ENCODE measurements around the gene MAP4K3. TPM values are rescaled to one million over a fixed set of nuclear protein-coding genes. Genes with fewer than 3 reads are reported as not detected.

Gene MAP4K3
- total and polyA plus RNA-seq, 2 donors from 2014 or later, result 14.9 to 39.5 TPM

DNA sequence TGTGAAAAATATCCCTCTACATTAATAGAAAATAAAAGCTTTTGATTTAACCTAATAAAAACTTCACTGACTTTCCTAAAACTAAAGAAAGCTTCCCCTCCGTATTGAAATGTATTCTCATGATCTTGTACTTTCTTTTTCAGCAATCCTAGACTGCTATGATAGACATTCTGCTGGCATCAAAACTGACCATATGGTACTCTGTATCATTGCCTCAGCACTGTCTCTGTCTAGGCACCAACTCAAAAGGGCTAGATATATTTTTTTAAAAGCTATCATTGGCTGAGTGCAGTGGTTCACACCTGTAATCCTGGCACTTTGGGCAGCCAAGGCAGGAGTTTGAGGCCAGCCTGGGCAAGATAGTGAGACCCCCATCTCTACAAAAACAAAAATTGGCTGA lies 226.2 kb downstream of the MAP4K3 start:
- H3K27ac ChIP-seq (ENCODE audit: low read depth in 2 of 2, low read length in 2 of 2), result no peak overlapping the region
- no peaks in the 10 kb centered on the region for H3K36me3 ChIP-seq (ENCODE audit: control insufficient read depth in 2 of 3, insufficient read depth in 3 of 3, low read length in 3 of 3)
- intact Hi-C loops (cut with DNase I), result no loop called here
- H3K9me3 ChIP-seq (ENCODE audit: control insufficient read depth in 2 of 3, insufficient read depth in 1 of 3, low read length in 3 of 3), result no peaks in the 10 kb centered on the region
- DNase-seq (no peak), FAIRE-seq (no peak)
- no peak overlapping the region for H3K4me3 ChIP-seq (ENCODE audit: low read length in 3 of 3)
- no peaks in the 10 kb centered on the region for H3K4me1 ChIP-seq (ENCODE audit: control insufficient read depth in 2 of 3, insufficient read depth in 2 of 3, low read depth in 1 of 3, low read length in 3 of 3)
- H3K27me3 ChIP-seq (ENCODE audit: control insufficient read depth, insufficient read depth, low read length), result no peaks in the 10 kb centered on the region
- no peak overlapping the region for H3K9ac ChIP-seq (ENCODE audit: low read length in 3 of 3)
- TF ChIP-seq, protein P1, sequence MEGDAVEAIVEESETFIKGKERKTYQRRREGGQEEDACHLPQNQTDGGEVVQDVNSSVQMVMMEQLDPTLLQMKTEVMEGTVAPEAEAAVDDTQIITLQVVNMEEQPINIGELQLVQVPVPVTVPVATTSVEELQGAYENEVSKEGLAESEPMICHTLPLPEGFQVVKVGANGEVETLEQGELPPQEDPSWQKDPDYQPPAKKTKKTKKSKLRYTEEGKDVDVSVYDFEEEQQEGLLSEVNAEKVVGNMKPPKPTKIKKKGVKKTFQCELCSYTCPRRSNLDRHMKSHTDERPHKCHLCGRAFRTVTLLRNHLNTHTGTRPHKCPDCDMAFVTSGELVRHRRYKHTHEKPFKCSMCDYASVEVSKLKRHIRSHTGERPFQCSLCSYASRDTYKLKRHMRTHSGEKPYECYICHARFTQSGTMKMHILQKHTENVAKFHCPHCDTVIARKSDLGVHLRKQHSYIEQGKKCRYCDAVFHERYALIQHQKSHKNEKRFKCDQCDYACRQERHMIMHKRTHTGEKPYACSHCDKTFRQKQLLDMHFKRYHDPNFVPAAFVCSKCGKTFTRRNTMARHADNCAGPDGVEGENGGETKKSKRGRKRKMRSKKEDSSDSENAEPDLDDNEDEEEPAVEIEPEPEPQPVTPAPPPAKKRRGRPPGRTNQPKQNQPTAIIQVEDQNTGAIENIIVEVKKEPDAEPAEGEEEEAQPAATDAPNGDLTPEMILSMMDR (IDR thresholded peaks at IDR 0.05; ENCODE audit: borderline replicate concordance, extremely low read depth, insufficient read depth), result no peak

DNA sequence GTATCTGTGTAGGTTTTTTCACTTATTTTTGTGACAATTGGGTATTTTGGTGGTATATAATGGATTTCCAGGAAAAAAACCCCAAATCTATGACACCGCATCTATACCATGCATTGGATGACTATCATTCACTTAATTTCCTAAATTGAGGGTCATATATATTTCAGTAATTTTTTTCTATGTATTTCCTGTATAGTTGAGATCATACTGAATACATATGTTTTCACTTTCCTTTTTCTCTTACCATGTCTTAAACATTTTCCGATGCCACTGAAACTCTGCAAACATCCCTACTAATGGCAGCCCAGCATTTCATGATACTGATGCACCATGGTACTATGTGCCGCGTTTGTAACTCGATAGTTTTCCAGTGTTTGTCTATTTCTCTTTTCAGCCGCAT lies 233.7 kb downstream of the MAP4K3 start:
- TF ChIP-seq, protein P1 (IDR thresholded peaks at IDR 0.05; ENCODE audit: borderline replicate concordance, extremely low read depth, insufficient read depth), result no peak
- Histone ChIP-seq H3K27ac (ENCODE audit: low read depth in 2 of 2, low read length in 2 of 2) (no peak overlapping the region), H3K27me3 (ENCODE audit: control insufficient read depth, insufficient read depth, low read length) (no peaks in the 10 kb centered on the region), H3K4me1 (ENCODE audit: control insufficient read depth in 2 of 3, insufficient read depth in 2 of 3, low read depth in 1 of 3, low read length in 3 of 3) (no peaks in the 10 kb centered on the region), H3K36me3 (ENCODE audit: control insufficient read depth in 2 of 3, insufficient read depth in 3 of 3, low read length in 3 of 3) (no peaks in the 10 kb centered on the region), H3K4me3 (ENCODE audit: low read length in 3 of 3) (no peak overlapping the region), H3K9me3 (ENCODE audit: control insufficient read depth in 2 of 3, insufficient read depth in 1 of 3, low read length in 3 of 3) (no peaks in the 10 kb centered on the region), H3K9ac (ENCODE audit: low read length in 3 of 3) (no peak overlapping the region)
- intact Hi-C loops (cut with DNase I), result no loop called here
- no peak for FAIRE-seq
- DNase-seq, result no peak

DNA sequence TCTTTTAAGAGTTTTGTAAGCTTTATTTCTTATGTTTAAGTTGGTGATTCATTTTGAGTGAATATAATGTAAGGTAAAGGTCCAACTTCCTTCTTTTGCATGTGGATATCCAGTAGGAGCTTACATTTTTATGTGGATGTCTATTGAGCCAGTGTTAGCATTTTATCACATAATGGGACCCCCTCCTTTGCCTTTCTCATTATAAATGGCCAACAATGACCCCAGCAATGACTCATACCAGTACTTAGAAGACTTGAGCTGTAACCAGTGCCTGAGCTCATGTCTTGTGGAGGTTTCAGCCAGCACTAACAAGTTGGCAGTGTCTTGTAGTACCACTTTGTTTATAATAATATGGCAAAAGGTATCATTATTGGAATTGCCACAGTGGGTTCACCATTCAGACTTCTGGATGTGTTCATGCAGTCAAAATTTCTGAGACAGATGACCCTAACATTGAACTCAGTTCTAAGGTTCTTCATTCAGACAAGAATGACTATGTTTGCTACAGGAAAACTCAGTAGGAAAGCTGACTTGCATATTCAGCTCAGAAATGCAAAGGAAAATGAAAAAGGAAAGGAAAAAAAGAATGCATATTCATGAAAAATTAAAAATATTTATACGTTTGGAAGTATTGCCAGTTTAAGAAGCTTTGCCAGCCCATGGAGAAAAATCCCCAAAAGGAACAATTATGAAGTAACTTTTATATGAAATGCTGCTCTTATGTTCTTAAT lies 234.3 kb downstream of the MAP4K3 start:
- FAIRE-seq (no peak), DNase-seq (no peak)
- TF ChIP-seq, protein P1 (IDR thresholded peaks at IDR 0.05; ENCODE audit: borderline replicate concordance, extremely low read depth, insufficient read depth), result no peak
- Histone ChIP-seq H3K4me3 (ENCODE audit: low read length in 3 of 3) (no peak overlapping the region), H3K9ac (ENCODE audit: low read length in 3 of 3) (no peak overlapping the region), H3K27me3 (ENCODE audit: control insufficient read depth, insufficient read depth, low read length) (no peaks in the 10 kb centered on the region), H3K36me3 (ENCODE audit: control insufficient read depth in 2 of 3, insufficient read depth in 3 of 3, low read length in 3 of 3) (no peaks in the 10 kb centered on the region), H3K27ac (ENCODE audit: low read depth in 2 of 2, low read length in 2 of 2) (no peak overlapping the region), H3K9me3 (ENCODE audit: control insufficient read depth in 2 of 3, insufficient read depth in 1 of 3, low read length in 3 of 3) (no peaks in the 10 kb centered on the region), H3K4me1 (ENCODE audit: control insufficient read depth in 2 of 3, insufficient read depth in 2 of 3, low read depth in 1 of 3, low read length in 3 of 3) (no peaks in the 10 kb centered on the region)
- intact Hi-C loops (cut with DNase I), result no loop called here

Other genes starting within 250 kb of the MAP4K3 start
- gene CDKL4, start 193.3 kb downstream of the MAP4K3 start, total RNA-seq, result 1.2 TPM
- gene CDKL4, start 193.3 kb downstream of the MAP4K3 start, polyA plus RNA-seq (ENCODE audit: insufficient read depth, low read depth, low replicate concordance), result not detected
- 5.7 TPM for gene TMEM178A, start 228.6 kb upstream of the MAP4K3 start, total RNA-seq
- gene TMEM178A, start 228.6 kb upstream of the MAP4K3 start, polyA plus RNA-seq (ENCODE audit: insufficient read depth, low read depth, low replicate concordance), result 48.0 TPM